K562 (cell line): Measurements from ENCODE around the gene PTPN18. TPM values are rescaled to one million over a fixed set of nuclear protein-coding genes. Genes with fewer than 3 reads are reported as not detected.

Experiments used
- ATF4 ChIP-seq: fragments of 450-650 bp; formaldehyde crosslinking; IDR thresholded peaks from 2 replicates; pipeline ENCODE4 v1.4.0; 2022; ENCODE audit warnings: mild to moderate bottlenecking, moderate library complexity
- MGA ChIP-seq: fragments of 450-650 bp; IDR thresholded peaks from 2 replicates; pipeline ENCODE4 v1.6.1; 2016; ENCODE audit warnings: mild to moderate bottlenecking, moderate library complexity
- POLR2G ChIP-seq: fragments of 200-400 bp; formaldehyde crosslinking; IDR thresholded peaks from 2 replicates; pipeline ENCODE4 v1.6.1; 2017; ENCODE audit warnings: low read depth, mild to moderate bottlenecking, antibody characterized with exemption, low read length, moderate library complexity
- SOX6 ChIP-seq: fragments of 450-650 bp; IDR thresholded peaks from 2 replicates; pipeline ENCODE4 v1.6.1; 2014; ENCODE audit warnings: mild to moderate bottlenecking
- STAT6 ChIP-seq: sonication (generic); formaldehyde crosslinking; IDR thresholded peaks from 2 replicates; pipeline ENCODE4 v1.8.1; 2023; ENCODE audit warnings: mild to moderate bottlenecking, missing genetic modification reagents
- U2AF1 ChIP-seq: fragments of 200-400 bp; formaldehyde crosslinking; optimal IDR thresholded peaks from 2 replicates; pipeline ENCODE3; 2017; ENCODE audit warnings: mild to moderate bottlenecking, low read depth, low read length, moderate library complexity
- UBTF ChIP-seq, 2 experiments: IDR thresholded peaks; 2 replicates each; pipeline ENCODE4 v1.6.1; 2012; ENCODE audit warnings: improper control_type of control experiment in 2 of 2, low read depth in 2 of 2, low read length in 2 of 2, borderline replicate concordance in 1 of 2
- polyA plus RNA-seq, 8 experiments: library from polyadenylated mRNA; depleted of rRNA in 4 of 8; stranded (reverse) in 5 of 8; unstranded in 3 of 8; fragments of >200 nt; fragmentation: Nextera tagmentation in 2 of 8; fragmentation: Illumina TruSeq in 1 of 8; extraction: Ambion mirVana in 2 of 8; extraction: Trizol in 1 of 8; gene quantifications; 2 replicates each; pipeline versions ENCODE4 v1.2.1 to v1.2.3, GENCODE V29; 2011 to 2014; ENCODE audit warnings: inconsistent platforms in 1 of 8, missing spikeins in 1 of 8
- total RNA-seq, 7 experiments: library from RNA; depleted of rRNA in 6 of 7; stranded (reverse); fragments of >200 nt in 6 of 7; fragmentation: Illumina TruSeq in 2 of 7; extraction: Trizol in 2 of 7; gene quantifications; 2 replicates each; pipeline versions ENCODE4 v1.2.1 to v1.2.3, GENCODE V29; 2011 to 2021; ENCODE audit warnings: low replicate concordance in 1 of 7

PTPN18 gene
- total and polyA plus RNA-seq, 9 of the 15 experiments (the other 6 are each of a cell fraction or from before 2014, with no cell fraction given), result 11.6 to 90.7 (median 49.6) TPM

GRCh38 chr2:130355578-130356431 lies at the start of gene PTPN18 (continued):
- TF ChIP-seq MGA (peak; percentile 83), ATF4 (CRISPR knock-in tag) (no peak), POLR2G (peak; percentile 96), U2AF1 (peak; percentile 11), SOX6 (peak; percentile 31; the same call in 1 of the 2 replicates), UBTF (IDR thresholded peaks at IDR 0.05; ENCODE audit: borderline replicate concordance in 1 of 2, low read depth in 2 of 2, low read length in 2 of 2) (peak; percentile 73 to 86; a peak in 1 of 4 replicates), STAT6 (CRISPR knock-in tag) (no peak)
